MM.1S (cell line): Measurements from ENCODE around the gene SPATC1L.

Source experiments
- CTCF ChIP-seq: fragments of 300-600 bp; sonication (generic); IDR thresholded peaks from 2 replicates; pipeline ENCODE4 v1.5.1; 2016; ENCODE audit warnings: antibody characterized with exemption, low read length, mixed read lengths
- EZH2 ChIP-seq: fragments of 300-600 bp; sonication (generic); optimal IDR thresholded peaks from 2 replicates; pipeline ENCODE3; 2017; ENCODE audit warnings: low read depth, mild to moderate bottlenecking, antibody characterized with exemption, low read length, mixed read lengths
- EZH2phosphoT487 ChIP-seq: fragments of 300-600 bp; sonication (generic); IDR thresholded peaks from 2 replicates; pipeline ENCODE4 v1.6.1; 2018; ENCODE audit warnings: antibody characterized with exemption, low read length

DNA sequence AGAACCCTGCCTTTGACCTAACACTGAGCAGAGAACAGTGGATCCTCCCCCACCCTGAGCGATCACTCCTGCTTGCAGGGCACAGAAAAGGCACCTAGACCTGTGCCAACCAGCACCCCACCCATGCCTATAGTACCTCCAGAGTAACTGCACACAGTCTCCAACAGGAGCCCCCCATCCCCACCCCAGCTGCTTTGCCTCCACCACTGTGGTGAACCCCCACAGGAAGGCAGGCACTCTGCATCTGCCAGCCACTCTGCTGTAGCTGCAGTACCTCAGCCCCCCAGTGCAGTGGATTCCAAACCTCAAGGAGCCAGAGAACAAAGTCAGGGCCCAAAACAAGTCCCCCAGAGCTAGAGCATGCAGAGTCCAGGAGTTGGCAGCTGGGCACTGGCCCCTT lies 10.7 kb downstream of the SPATC1L start:
- no peak for TF ChIP-seq EZH2
- TF ChIP-seq CTCF, result no peak
- TF ChIP-seq EZH2phosphoT487, result no peak
